ENCODE measurements around the gene CCDC169.
"Not testable (repeated sequence)": the region's sequence is repeated elsewhere in the genome, so short reads cannot be mapped to it uniquely, and the experiment has no call there.

Gene CCDC169

GRCh38 chr13:36325912-36326311 lies 28.3 kb upstream of the CCDC169 start:
- H3K36me3 ChIP-seq: peaks cover 71 to 87% (median 73%) of the 10 kb centered on the region in 3 donors
- no peak overlapping the region for H3K27ac ChIP-seq
- H3K4me1 ChIP-seq: peaks cover 0 to 26% (median 2%) of the 10 kb centered on the region in 4 donors
- intact Hi-C loops (cut with DNase I; ENCODE audit: low total_unique reads): no loop called here
- no peak overlapping the region for H3K4me3 ChIP-seq
- DNase-seq: no peak
- no peaks in the 10 kb centered on the region for H3K27me3 ChIP-seq
- TF ChIP-seq CTCF (IDR thresholded peaks at IDR 0.05): no peak
- H3K9me3 ChIP-seq: no peaks in the 10 kb centered on the region

GRCh38 chr13:36324881-36325280 lies 27.3 kb upstream of the CCDC169 start:
- H3K27me3 ChIP-seq; H3K9me3 ChIP-seq; H3K27ac ChIP-seq; H3K4me3 ChIP-seq; intact Hi-C loops (cut with DNase I; ENCODE audit: low total_unique reads); DNase-seq: not testable (repeated sequence)
- H3K36me3 ChIP-seq: peaks cover 64 to 81% (median 73%) of the 10 kb centered on the region in 3 donors
- peaks cover 0 to 16% (median 0%) of the 10 kb centered on the region in 4 donors for H3K4me1 ChIP-seq

- DNase-seq: no peak
- TF ChIP-seq CTCF (IDR thresholded peaks at IDR 0.05): no peak
- Histone ChIP-seq H3K27me3 (no peaks in the 10 kb centered on the region), H3K4me1 (peaks cover 0 to 8% (median 0%) of the 10 kb centered on the region in 4 donors), H3K27ac (no peak overlapping the region), H3K9me3 (no peaks in the 10 kb centered on the region), H3K36me3 (peaks cover 62 to 80% (median 70%) of the 10 kb centered on the region in 3 donors), H3K4me3 (no peak overlapping the region)
- intact Hi-C loops (cut with DNase I; ENCODE audit: low total_unique reads): no loop called here
Measured at GRCh38 chr13:36323951-36324566, 26.4 kb upstream of the CCDC169 start.

GRCh38 chr13:36323408-36323807 lies 25.8 kb upstream of the CCDC169 start:
- no peaks in the 10 kb centered on the region for H3K27me3 ChIP-seq
- H3K4me3 ChIP-seq: no peak overlapping the region
- H3K27ac ChIP-seq: no peak overlapping the region
- intact Hi-C loops (cut with DNase I; ENCODE audit: low total_unique reads): no loop called here
- H3K36me3 ChIP-seq: peaks cover 57 to 73% (median 71%) of the 10 kb centered on the region in 3 donors
- H3K9me3 ChIP-seq: no peaks in the 10 kb centered on the region
- peaks cover 0 to 1% (median 0%) of the 10 kb centered on the region in 4 donors for H3K4me1 ChIP-seq
- DNase-seq: no peak
- TF ChIP-seq CTCF (IDR thresholded peaks at IDR 0.05): no peak

- H3K9me3 ChIP-seq; H3K4me3 ChIP-seq; H3K4me1 ChIP-seq; H3K27ac ChIP-seq; H3K27me3 ChIP-seq; DNase-seq; intact Hi-C loops (cut with DNase I; ENCODE audit: low total_unique reads): not testable (repeated sequence)
- H3K36me3 ChIP-seq: peaks cover 26 to 52% (median 40%) of the 10 kb centered on the region in 3 donors
Measured at GRCh38 chr13:36319793-36320192, 22.2 kb upstream of the CCDC169 start.

- H3K4me1 ChIP-seq: no peaks in the 10 kb centered on the region
- H3K27me3 ChIP-seq: no peaks in the 10 kb centered on the region
- intact Hi-C loops (cut with DNase I; ENCODE audit: low total_unique reads): no loop called here
- H3K27ac ChIP-seq: no peak overlapping the region
- no peak for TF ChIP-seq CTCF (IDR thresholded peaks at IDR 0.05)
- peaks cover 32 to 70% (median 59%) of the 10 kb centered on the region in 3 donors for H3K36me3 ChIP-seq
- H3K4me3 ChIP-seq: no peak overlapping the region
- DNase-seq: no peak
- no peaks in the 10 kb centered on the region for H3K9me3 ChIP-seq
Measured at GRCh38 chr13:36313047-36313969, 15.7 kb upstream of the CCDC169 start.

All from tibial artery (tissue), 4 donors.